BE2C (cell line): Measurements from ENCODE around the gene VPS13D.

ENCODE experiments used
- DNase-seq: peaks from one replicate; pipeline ENCODE4 v3.0.0-alpha.2; 2020
- H3K27me3 ChIP-seq: fragments of 250-450 bp; sonication (Bioruptor Pico); 2 replicates; pipeline ENCODE4 v1.5.1; 2020; ENCODE audit warnings: mild to moderate bottlenecking
- H3K36me3 ChIP-seq: fragments of 250-450 bp; sonication (Bioruptor Pico); 2 replicates; pipeline ENCODE4 v1.5.1; 2020; ENCODE audit warnings: mild to moderate bottlenecking
- H3K4me1 ChIP-seq: fragments of 250-450 bp; sonication (Bioruptor Pico); 2 replicates; pipeline ENCODE4 v1.5.1; 2020
- H3K4me3 ChIP-seq: 2 replicates; pipeline ENCODE4 v1.5.1; 2011; ENCODE audit warnings: low read depth, low read length
- H3K9me3 ChIP-seq: fragments of 250-450 bp; sonication (Bioruptor Pico); 2 replicates; pipeline ENCODE4 v1.5.1; 2020
- CTCF ChIP-seq: IDR thresholded peaks from 2 replicates; pipeline ENCODE4 v1.5.1; 2012; ENCODE audit warnings: mild to moderate bottlenecking, low read depth, low read length

Gene VPS13D

GRCh38 chr1:12404918-12405317 lies 175.1 kb downstream of the VPS13D start:
- H3K27me3 ChIP-seq: no peaks in the 10 kb centered on the region
- no peaks in the 10 kb centered on the region for H3K9me3 ChIP-seq
- no peaks in the 10 kb centered on the region for H3K4me1 ChIP-seq
- no peak overlapping the region for H3K4me3 ChIP-seq
- DNase-seq: no peak
- H3K36me3 ChIP-seq: no peaks in the 10 kb centered on the region
- no peak for TF ChIP-seq CTCF

- no peaks in the 10 kb centered on the region for H3K9me3 ChIP-seq
- no peaks in the 10 kb centered on the region for H3K27me3 ChIP-seq
- DNase-seq: no peak
- H3K4me1 ChIP-seq: no peaks in the 10 kb centered on the region
- no peak for TF ChIP-seq CTCF
- no peak overlapping the region for H3K4me3 ChIP-seq
- no peaks in the 10 kb centered on the region for H3K36me3 ChIP-seq
Observed at GRCh38 chr1:12405325-12406210, 175.7 kb downstream of the VPS13D start.

- Histone ChIP-seq H3K36me3 (no peaks in the 10 kb centered on the region), H3K4me3 (no peak overlapping the region), H3K27me3 (no peaks in the 10 kb centered on the region), H3K4me1 (no peaks in the 10 kb centered on the region), H3K9me3 (no peaks in the 10 kb centered on the region)
- DNase-seq: no peak
- TF ChIP-seq CTCF: no peak
Observed at GRCh38 chr1:12406211-12407021, 176.6 kb downstream of the VPS13D start.

- no peak for DNase-seq
- no peaks in the 10 kb centered on the region for H3K36me3 ChIP-seq
- no peaks in the 10 kb centered on the region for H3K4me1 ChIP-seq
- H3K4me3 ChIP-seq: no peak overlapping the region
- 0 out of 2 replicates have a peak, but pooled peaks have one; percentile 14 for TF ChIP-seq CTCF
- no peaks in the 10 kb centered on the region for H3K27me3 ChIP-seq
- H3K9me3 ChIP-seq: no peaks in the 10 kb centered on the region
Observed at GRCh38 chr1:12407050-12407961, 177.5 kb downstream of the VPS13D start.

- Histone ChIP-seq H3K9me3 (no peaks in the 10 kb centered on the region), H3K27me3 (no peaks in the 10 kb centered on the region), H3K36me3 (no peaks in the 10 kb centered on the region), H3K4me1 (no peaks in the 10 kb centered on the region), H3K4me3 (no peak overlapping the region)
- DNase-seq: no peak
- no peak for TF ChIP-seq CTCF
Observed at GRCh38 chr1:12407962-12408454, 178.2 kb downstream of the VPS13D start.
